PC-9 (cell line): ENCODE results near the gene TTC7B. TPM values are rescaled to one million over a fixed set of nuclear protein-coding genes. Genes with fewer than 3 reads are reported as not detected.

Experiments used
- BruUV-seq: library from RNA; stranded (reverse); fragments of 400-500 nt; replicated peaks from 2 replicates; lab custom pipeline; 2021; lab: Mats Ljungman, UMichigan
- CTCF ChIA-PET: fragments of 300-600 bp; sonication (Branson Sonifier 250); formaldehyde crosslinking; loops from one replicate; lab custom pipeline; 2022; ENCODE audit warnings: antibody characterized with exemption; lab: Charles Lee
- POLR2A ChIA-PET: fragments of 300-600 bp; sonication (Branson Sonifier 250); formaldehyde crosslinking; loops from one replicate; lab custom pipeline; 2022; ENCODE audit warnings: antibody characterized with exemption; ENCODE audit not compliant: unreplicated experiment; lab: Charles Lee
- DNase-seq, 2 experiments: peaks; one replicate each; pipeline versions ENCODE4 v3.0.0 to v3.0.0-alpha.2; 2015 to 2022; ENCODE audit warnings: mixed read lengths in 1 of 2
- H2AFZ ChIP-seq: fragments of 200-600 bp; sonication (generic); 2 replicates; pipeline ENCODE4 v1.8.1; 2017; ENCODE audit warnings: antibody characterized with exemption
- H3F3A ChIP-seq: fragments of 200-600 bp; sonication (generic); 2 replicates; pipeline ENCODE4 v1.8.1; 2017; ENCODE audit warnings: antibody characterized with exemption, mild to moderate bottlenecking, low read depth; ENCODE audit not compliant: insufficient read depth
- H3K27ac ChIP-seq: fragments of 200-600 bp; sonication (generic); 2 replicates; pipeline ENCODE4 v1.6.1; 2016; ENCODE audit warnings: mixed run types
- H3K27me3 ChIP-seq: fragments of 200-600 bp; sonication (generic); 2 replicates; pipeline ENCODE4 v1.6.1; 2016; ENCODE audit warnings: low read depth, mixed run types; ENCODE audit not compliant: insufficient read depth
- H3K36me3 ChIP-seq: fragments of 200-600 bp; sonication (generic); 2 replicates; pipeline ENCODE4 v1.6.1; 2016; ENCODE audit warnings: low read depth, mixed run types
- H3K4me1 ChIP-seq: fragments of 200-600 bp; sonication (generic); replicated peaks from 2 replicates; pipeline ENCODE4 v1.6.1; 2016; ENCODE audit warnings: mixed run types; ENCODE audit not compliant: insufficient read depth
- H3K4me2 ChIP-seq: fragments of 200-600 bp; sonication (generic); 2 replicates; pipeline ENCODE4 v1.6.1; 2017; ENCODE audit warnings: mixed run types
- H3K4me3 ChIP-seq: fragments of 200-600 bp; sonication (generic); 2 replicates; pipeline ENCODE4 v1.6.1; 2016; ENCODE audit warnings: mixed run types
- H3K79me2 ChIP-seq: fragments of 200-600 bp; sonication (generic); 2 replicates; pipeline ENCODE4 v1.6.1; 2017; ENCODE audit warnings: low read depth, mixed run types
- H3K9me2 ChIP-seq: fragments of 200-600 bp; sonication (generic); 2 replicates; pipeline ENCODE4 v1.8.1; 2017; ENCODE audit warnings: mild to moderate bottlenecking; ENCODE audit not compliant: insufficient read depth
- H3K9me3 ChIP-seq: fragments of 200-600 bp; sonication (generic); 2 replicates; pipeline ENCODE4 v1.8.1; 2016; ENCODE audit warnings: low read depth; ENCODE audit not compliant: insufficient read depth
- H4K20me1 ChIP-seq: fragments of 200-600 bp; sonication (generic); 2 replicates; pipeline ENCODE4 v1.8.1; 2017; ENCODE audit not compliant: insufficient read depth
- CTCF ChIP-seq: fragments of 200-600 bp; sonication (generic); conservative IDR thresholded peaks from 2 replicates; pipeline ENCODE4 v1.6.1; 2017; ENCODE audit warnings: mixed run types, antibody characterized with exemption, mild to moderate bottlenecking, moderate library complexity
- EZH2 ChIP-seq: fragments of 200-600 bp; sonication (generic); IDR thresholded peaks from 2 replicates; pipeline ENCODE4 v1.8.0; 2017; ENCODE audit warnings: antibody characterized with exemption, low read depth
- intact Hi-C: fragments of 100-400 bp; cut with micrococcal nuclease; formaldehyde crosslinking; loops from one replicate; pipeline ENCODE4 v1.10.0; 2022; ENCODE audit not compliant: unreplicated experiment
- total RNA-seq: library from RNA; stranded (reverse); gene quantifications from 2 replicates; pipeline ENCODE4 v1.2.3, GENCODE V29; 2021

The TTC7B gene
- total RNA-seq, 1 experiment from 2014 or later = 6.8 TPM

- no TSS peak for BruUV-seq
- POLR2A ChIA-PET = no interaction called here
- intact Hi-C loops = no loop called here
- no peak for TF ChIP-seq CTCF
- TF ChIP-seq EZH2 = no peak
- no peaks in the 10 kb centered on the region for H3K79me2 ChIP-seq
- no peak overlapping the region for H3K4me2 ChIP-seq
- no peaks in the 10 kb centered on the region for H3K27me3 ChIP-seq
- no peaks in the 10 kb centered on the region for H3K9me3 ChIP-seq
- H3K9me2 ChIP-seq = no peaks in the 10 kb centered on the region
- CTCF ChIA-PET = no interaction called here
- DNase-seq = no peak
- H3K4me3 ChIP-seq = no peak overlapping the region
- no peak overlapping the region for H2AFZ ChIP-seq
- no peaks in the 10 kb centered on the region for H3F3A ChIP-seq
- no peak overlapping the region for H3K27ac ChIP-seq
- no peaks in the 10 kb centered on the region for H3K36me3 ChIP-seq
- H3K4me1 ChIP-seq = no peaks in the 10 kb centered on the region
- no peaks in the 10 kb centered on the region for H4K20me1 ChIP-seq
Measured at GRCh38 chr14:90558041-90558982, 257.9 kb downstream of the TTC7B start.

GRCh38 chr14:90557516-90557915 lies 258.7 kb downstream of the TTC7B start:
- intact Hi-C loops = no loop called here
- no peaks in the 10 kb centered on the region for H3F3A ChIP-seq
- no TSS peak for BruUV-seq
- no peaks in the 10 kb centered on the region for H3K4me1 ChIP-seq
- no peak overlapping the region for H2AFZ ChIP-seq
- DNase-seq = no peak
- H3K27me3 ChIP-seq = no peaks in the 10 kb centered on the region
- H3K79me2 ChIP-seq = no peaks in the 10 kb centered on the region
- no peaks in the 10 kb centered on the region for H3K36me3 ChIP-seq
- TF ChIP-seq CTCF (no peak), EZH2 (no peak)
- no peaks in the 10 kb centered on the region for H4K20me1 ChIP-seq
- ChIA-PET CTCF (no interaction called here), POLR2A (no interaction called here)
- H3K27ac ChIP-seq = no peak overlapping the region
- H3K4me2 ChIP-seq = no peak overlapping the region
- H3K4me3 ChIP-seq = no peak overlapping the region
- H3K9me2 ChIP-seq = no peaks in the 10 kb centered on the region
- H3K9me3 ChIP-seq = no peaks in the 10 kb centered on the region

GRCh38 chr14:90556666-90557450 lies 259.4 kb downstream of the TTC7B start:
- no peak overlapping the region for H3K4me3 ChIP-seq
- H4K20me1 ChIP-seq = no peaks in the 10 kb centered on the region
- H3K9me2 ChIP-seq = no peaks in the 10 kb centered on the region
- POLR2A ChIA-PET = no interaction called here
- no peak for DNase-seq
- no peaks in the 10 kb centered on the region for H3K79me2 ChIP-seq
- no peaks in the 10 kb centered on the region for H3F3A ChIP-seq
- H3K27me3 ChIP-seq = no peaks in the 10 kb centered on the region
- no peaks in the 10 kb centered on the region for H3K4me1 ChIP-seq
- TF ChIP-seq EZH2 (no peak), CTCF (no peak)
- H3K27ac ChIP-seq = no peak overlapping the region
- H2AFZ ChIP-seq = no peak overlapping the region
- CTCF ChIA-PET = no interaction called here
- no peaks in the 10 kb centered on the region for H3K36me3 ChIP-seq
- intact Hi-C loops = no loop called here
- no peaks in the 10 kb centered on the region for H3K9me3 ChIP-seq
- H3K4me2 ChIP-seq = no peak overlapping the region
- no TSS peak for BruUV-seq
